ENCODE measurements around the gene SLC25A13. TPM values are rescaled to one million over a fixed set of nuclear protein-coding genes. Genes with fewer than 3 reads are reported as not detected.
A peak's percentile ranks its signal among the peaks of the same experiment; 100 is the strongest.

SLC25A13 gene
- total and polyA plus RNA-seq, 2 of the 13 experiments (the other 11 are each of a cell fraction or from before 2014, with no cell fraction given): 36.2 to 84.9 TPM

GRCh38 chr7:96075510-96076349 is 246.2 kb downstream of the SLC25A13 start (continued):
- TF ChIP-seq ZBTB40 (IDR thresholded peaks at IDR 0.05) (no peak), ZBTB40 (CRISPR knock-in tag; IDR thresholded peaks at IDR 0.05) (no peak), ZNF687 (CRISPR knock-in tag; IDR thresholded peaks at IDR 0.05) (peak; percentile 22; the same call in 1 of the 2 replicates), FLYWCH1 (CRISPR knock-in tag; IDR thresholded peaks at IDR 0.05) (no peak), ZNF276 (CRISPR knock-in tag; IDR thresholded peaks at IDR 0.05; ENCODE audit: low read depth) (no peak), ZNF546 (CRISPR knock-in tag; conservative IDR thresholded peaks at IDR 0.05) (no peak), CREB3 (CRISPR knock-in tag; IDR thresholded peaks at IDR 0.05) (no peak), MAFF (IDR thresholded peaks at IDR 0.05; ENCODE audit: low read depth, low read length) (no peak)
